Stimulated activated CD4-positive, alpha-beta T cell treated with anti-CD3 and anti-CD28 coated beads, Interleukin-2, amount 100 ng/mL, for 48 hours (primary cell): ENCODE measurements around the gene RAP1GDS1.
"Not testable (repeated sequence)": the region's sequence is repeated elsewhere in the genome, so short reads cannot be mapped to it uniquely, and the experiment has no call there.

Experiments
- DNase-seq, 2 donors: peaks; one replicate each; pipeline ENCODE4 v3.0.0-alpha.2; 2020

The RAP1GDS1 gene

DNA sequence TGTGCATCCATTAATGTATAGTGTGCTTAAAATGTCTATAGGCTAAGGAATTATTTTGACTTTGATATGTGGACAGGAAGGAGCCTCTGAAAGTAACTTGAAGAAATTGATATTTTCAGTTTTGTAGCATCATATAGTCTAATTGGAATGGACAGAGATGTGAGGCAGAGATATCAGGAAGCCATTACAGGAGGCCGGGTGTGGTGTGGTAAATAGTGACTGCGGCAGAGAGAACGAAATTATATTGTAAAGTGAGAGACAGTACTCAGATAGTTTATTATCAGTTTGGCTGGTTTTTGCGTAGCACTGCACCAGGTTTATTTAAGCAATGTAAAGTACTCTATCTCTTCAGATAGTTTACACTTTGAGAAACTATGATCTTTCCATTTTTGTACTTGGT is 98.5 kb downstream of the RAP1GDS1 start:
- DNase-seq = no peak

DNA sequence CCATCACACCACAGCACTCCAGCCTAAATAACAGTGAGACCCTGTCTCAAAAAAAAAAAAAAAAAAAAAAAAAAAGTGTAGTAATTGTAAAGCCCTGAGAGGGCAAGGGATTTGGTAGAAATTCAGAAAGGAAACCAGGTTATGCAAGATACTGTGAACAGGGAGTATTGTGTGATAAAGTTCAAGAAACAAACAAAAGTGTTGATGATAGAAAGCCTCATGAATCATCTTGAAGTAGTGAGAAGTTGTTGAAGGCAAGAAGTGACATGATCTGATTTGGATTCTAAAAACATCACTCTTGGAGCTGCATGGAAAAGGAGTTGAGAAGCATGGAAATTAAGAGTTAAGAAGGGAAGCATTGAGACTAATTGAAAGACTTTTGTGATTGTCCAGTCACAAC is 102.2 kb downstream of the RAP1GDS1 start:
- no peak for DNase-seq

DNA sequence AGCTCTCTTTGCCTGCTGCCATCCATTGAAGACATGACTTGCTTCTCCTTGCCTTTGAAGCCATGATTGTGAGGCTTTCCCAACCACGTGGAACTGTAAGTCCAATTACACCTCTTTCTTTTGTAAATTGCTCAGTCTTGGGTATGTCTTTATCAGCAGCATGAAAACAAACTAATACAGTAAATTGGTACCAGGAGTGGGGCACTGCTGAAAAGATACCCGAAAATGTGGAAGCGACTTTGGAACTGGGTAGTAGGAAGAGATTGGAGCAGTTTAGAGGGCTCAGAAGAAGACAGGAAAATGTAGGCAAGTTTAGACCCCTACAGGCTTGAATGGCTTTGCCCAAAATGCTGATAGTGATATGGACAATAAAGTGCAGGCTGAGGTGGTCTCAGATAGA is 105.1 kb downstream of the RAP1GDS1 start:
- DNase-seq = not testable (repeated sequence)

DNA sequence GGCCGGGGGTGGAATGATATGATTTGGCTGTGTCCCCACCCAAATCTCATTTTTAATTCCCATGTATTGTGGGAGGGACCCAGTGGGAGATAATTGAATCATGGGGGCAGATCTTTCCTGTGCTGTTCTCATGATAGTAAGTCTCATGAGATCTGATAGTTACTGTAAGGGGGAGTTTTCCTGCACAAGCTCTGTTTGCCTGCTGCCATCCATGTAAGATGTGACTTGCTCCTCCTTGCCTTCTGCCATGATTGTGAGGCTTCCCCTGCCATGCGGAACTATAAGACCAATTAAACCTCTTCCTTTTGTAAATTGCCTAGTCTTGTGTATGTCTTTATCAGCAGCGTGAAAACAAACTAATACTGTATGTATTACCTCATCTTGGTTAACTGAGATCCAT is 106.8 kb downstream of the RAP1GDS1 start:
- not testable (repeated sequence) for DNase-seq

DNA sequence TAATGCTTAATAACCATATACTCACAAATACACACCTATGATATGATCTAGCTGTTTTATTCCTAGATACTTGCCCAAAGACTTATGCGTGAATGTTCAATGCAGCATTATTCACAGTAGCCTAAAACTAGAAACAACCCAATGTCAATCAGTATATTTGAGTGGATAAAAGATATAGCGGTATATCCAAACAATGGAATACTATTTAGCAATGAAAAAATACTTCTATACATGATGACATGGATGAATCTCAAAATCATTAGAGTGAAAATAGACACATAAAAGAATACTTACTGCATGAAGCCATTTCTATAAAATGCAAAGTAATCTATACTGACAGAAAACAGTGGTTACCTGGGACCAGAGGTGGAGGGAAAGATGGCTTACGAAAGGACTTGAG is 108.1 kb downstream of the RAP1GDS1 start:
- DNase-seq = no peak

DNA sequence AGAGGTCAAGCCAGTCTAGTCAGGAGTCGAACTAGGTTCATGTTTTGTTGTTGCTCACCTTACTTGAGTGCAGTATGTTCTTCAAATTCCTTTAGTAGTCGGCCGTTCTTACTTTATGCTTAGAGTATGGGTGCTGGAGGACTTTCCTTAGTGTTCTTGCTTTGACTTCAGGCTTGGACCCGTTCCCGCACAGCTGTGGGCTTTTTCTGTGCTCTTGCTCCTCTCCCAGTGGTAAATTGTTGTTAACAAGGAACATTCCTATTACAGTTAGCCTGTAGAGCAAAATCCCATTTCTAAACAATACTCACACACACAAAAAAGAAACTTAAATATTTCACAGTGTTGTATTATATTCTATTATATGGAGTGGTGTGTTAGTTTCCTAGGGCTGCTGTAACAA is 113.5 kb downstream of the RAP1GDS1 start:
- no peak for DNase-seq

DNA sequence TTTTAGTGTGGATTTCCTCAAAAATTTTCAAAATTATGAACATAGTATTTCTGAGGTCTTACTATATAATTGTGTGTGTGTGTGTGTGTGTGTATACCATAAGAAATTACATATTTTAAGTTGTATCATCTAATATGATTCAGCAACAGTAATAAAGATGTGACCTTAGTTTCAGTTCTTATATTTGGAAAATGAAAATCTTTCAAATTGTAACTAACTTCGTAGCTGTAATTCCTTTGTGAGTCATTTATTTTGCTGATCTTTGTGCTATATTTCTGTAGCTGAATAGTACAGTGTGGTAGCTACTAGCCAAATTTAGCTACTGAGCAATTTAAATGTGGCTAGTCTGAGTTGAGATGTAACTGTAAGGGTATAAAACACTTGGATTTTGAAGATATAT is 116.4 kb downstream of the RAP1GDS1 start:
- no peak for DNase-seq

DNA sequence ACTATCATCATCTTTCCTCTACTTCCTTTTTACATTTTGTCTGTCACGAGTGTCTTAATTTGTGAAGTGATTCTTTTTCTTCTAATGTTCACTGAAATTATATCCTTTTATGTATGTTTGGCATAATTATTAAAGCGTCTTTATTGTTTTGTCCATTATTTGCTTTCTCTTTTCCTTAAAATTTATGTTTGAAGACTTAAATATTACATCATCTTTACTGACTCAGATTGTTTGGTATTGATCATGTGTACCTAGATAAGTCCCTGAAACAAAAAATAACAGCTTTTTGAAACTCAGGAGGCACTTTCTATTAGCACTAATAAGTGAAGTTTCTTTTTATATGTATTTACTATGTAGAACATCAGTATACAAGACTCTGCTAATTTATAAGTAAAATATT is 120.1 kb downstream of the RAP1GDS1 start:
- no peak for DNase-seq

DNA sequence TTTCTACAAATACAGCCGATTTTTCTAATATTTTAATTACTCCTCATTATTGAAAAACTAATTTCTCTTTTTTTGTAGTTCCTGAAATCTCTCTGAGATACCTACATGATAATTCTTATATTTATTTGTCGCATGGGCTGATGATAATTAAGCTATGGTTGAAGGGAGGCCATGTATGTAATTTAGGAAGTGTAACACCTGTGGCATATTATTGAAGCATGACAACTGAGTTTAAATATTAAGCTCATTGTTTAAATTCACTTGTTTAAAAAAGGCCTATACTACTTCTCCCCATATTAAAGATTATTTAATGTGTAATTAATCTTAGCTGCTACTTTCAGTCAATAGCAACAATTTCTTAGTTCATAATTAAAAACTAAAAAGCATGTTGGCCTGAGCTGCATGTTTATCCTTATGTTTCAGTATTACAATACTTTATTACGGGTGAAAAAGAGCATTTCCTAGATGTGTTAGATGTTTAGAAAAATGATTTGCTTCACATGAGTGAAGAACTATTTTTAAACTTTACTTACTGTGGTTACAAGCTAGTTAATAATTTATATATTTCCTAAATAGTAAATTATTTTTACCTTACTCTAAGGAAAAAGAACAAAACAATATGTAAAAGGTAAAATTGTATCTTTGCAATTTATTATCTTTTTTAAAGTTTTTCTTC is 122.4 kb downstream of the RAP1GDS1 start:
- no peak for DNase-seq

DNA sequence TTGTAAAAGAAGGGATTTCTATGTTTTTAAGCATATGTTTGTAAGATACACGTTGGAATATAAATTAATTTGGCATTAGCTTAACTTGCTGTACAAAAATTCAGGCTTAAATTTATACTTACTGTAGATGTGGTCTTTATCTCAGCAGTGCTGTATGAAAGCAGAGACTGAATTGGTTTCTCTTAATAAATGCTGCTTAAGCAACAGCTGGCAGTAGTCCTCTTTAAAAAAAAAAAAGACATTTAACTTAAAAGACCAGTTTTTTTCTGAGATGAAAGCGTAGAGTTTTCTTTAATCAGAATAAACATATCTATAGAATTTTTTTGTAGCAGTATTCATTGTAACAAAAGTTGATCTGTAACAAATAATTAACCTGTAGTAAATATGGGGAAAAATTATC is 124.6 kb downstream of the RAP1GDS1 start:
- no peak for DNase-seq

DNA sequence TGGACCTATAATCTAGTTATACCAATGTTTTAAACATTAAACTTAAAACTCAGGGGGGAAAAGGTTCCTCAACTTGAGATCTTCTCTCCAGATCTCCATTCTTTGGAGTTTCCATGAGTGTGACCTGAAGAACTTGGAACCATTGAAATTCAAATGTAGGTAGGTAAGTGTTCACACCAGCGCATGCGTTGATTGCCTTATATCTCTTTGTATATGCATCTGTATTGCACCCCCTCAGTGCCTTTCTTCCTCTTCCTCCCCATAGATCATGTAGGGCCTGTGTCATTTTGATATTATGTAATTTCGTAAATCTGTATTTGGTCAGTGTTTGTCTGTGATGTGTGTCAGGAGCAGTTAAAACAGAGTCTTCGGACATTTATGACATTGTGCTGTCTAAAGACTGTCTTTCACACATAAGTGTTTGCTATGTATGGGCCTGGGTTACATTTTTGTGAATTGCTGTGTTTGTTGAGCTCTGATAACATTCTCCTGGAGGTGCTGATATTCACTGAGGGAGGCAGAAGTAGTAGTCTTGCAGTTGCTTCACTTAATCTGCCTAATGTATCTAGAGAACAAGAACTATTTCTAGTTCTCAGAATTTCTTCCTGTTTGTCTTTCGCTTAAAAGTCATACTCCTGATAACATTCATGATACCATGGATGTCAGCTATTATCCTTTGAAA is 126.3 kb downstream of the RAP1GDS1 start:
- DNase-seq = no peak

DNA sequence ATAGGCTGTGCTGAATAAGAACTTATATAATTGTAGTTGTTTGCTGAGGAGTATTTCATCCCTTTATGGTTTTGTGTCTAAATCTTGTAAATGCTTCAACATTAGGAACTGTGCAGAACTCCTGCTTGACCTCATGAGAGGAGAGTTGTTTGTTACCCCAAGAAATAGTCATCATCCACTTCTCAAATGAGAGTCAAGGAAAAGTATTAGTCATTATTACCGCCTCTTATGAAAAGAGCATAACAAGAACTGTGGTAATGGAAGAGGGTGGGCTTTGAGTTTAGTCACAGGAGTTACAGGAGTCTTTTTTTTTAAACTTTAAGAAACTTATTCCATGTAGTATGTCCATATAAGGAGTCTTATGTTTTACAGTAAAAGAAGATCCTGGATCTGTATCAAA is 132.9 kb downstream of the RAP1GDS1 start:
- DNase-seq = no peak

DNA sequence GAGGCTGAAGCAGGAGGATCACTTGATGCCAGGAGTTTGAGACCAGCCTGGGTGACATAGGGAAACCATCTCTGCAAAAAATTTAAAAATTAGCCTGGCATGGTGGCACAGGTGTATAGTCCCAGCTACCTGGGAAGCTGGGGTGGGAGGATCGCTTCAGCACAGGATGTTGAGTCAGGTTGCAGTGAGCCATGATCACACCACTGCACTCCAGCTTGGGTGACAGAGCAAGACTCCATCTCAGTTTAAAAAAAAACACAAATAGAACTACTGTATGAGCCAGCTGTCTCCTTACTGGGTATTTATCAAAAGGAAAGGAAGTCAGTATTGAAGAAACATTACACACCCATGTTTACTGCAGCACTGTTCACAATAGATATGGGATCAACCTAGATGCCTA is 138.7 kb downstream of the RAP1GDS1 start:
- DNase-seq = no peak

DNA sequence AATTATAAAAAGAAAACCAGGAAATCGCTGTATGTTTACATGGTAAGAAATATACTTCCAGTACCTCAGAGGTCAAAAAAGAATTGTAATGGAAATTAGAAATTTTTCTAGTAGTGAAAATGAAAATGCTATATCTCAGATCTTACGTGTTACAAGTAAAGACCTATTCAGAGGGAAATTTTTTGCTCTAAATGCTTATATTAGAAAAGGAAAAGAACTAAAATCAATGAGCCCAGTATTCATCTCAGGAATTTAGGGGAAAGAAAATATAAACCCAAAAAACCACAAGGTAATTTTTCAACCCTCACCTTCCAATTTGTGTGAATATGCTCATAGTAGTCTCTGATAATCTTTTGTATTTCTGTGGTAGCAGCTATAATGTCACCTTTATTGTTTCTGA is 145.6 kb downstream of the RAP1GDS1 start:
- DNase-seq = no peak

DNA sequence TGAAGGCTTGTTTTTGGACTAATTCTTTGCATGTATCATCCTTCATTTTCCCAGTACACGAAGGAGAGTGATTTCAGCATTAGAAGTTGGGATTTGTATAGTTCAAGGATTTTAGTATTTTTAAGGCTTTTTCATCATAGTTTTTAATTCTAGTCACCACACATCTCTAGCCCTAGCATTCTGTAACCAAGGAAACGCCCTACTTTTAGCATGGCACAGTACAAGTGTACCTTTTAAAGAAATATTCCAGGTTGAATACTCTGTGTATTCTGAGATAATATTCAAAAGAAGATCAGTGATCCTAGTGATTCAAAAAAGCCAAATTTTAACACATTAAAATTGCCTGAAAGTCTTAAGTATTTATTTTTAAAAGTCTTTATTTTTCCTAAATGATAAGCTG is 150.5 kb downstream of the RAP1GDS1 start:
- no peak for DNase-seq

DNA sequence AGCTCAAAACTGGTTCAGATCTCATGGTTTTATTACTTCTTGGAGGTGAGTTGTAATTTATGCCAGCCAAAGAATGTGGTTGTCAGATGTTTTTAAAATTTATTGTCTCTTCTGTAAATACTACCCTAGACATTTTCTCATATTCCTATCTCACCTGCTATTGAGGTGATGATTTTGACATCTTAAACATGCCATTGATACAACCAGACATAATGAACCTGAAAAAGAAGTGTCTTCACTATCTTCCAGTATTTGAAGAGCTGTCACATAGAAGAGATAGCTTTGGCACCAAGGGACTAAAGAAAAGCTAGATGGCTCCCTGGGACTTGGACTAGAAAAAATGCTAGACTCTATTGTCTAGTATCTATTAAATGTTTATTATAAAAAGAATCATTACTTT is 155.7 kb downstream of the RAP1GDS1 start:
- no peak for DNase-seq

DNA sequence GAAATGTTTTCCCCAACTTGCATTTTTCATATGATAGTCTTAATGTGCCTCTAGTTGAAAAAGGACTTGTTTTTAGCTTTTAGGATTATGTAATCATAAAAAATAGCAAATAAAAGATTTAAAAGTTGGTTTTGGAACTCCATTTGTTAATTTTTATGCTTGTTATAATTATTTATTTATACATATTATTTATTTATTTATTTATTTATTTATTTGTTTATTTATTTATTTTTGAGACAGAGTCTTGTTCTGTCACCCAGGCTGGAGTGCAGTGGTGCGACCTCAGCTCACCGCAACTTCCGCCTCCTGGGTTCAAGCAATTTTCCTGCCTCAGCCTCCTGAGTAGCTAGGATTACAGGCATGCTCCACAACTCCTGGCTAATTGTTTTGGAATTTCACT is 159.0 kb downstream of the RAP1GDS1 start:
- DNase-seq = not testable (repeated sequence)

DNA sequence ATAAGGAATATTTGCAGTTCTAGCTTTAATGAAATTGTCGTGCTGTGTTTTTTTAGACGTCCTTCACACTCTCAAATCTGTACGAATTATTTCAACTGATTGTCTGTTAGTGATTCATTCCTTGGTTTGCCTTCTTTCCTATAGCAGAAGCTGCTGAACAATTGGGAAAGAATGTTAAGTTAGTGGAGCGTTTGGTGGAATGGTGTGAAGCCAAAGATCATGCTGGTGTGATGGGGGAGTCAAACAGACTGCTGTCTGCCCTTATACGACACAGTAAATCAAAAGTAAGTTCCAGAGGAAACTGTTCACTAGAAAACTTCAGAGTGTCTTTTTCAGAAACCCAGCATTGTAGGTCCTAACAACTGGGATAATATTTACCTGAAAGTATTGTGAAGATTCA is 159.9 kb downstream of the RAP1GDS1 start:
- DNase-seq = no peak

DNA sequence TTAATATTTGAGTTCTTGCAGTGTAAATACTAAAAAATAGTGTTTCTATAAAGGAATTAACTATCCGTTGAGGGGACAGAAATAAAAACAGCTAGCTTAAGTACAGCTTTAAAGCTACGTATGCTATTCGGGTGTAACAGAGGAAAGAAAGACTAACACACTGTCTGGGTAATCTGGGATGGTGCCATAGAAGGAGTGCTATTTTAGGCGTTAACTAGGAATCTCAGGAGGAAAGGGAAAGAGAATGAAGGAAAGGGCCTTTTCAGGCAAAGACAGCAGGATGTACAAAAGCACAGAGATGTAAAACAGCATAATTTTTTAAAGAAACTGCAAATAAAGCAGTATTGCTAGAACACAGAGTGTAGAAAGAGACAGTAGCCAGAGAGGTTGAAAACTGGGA is 161.8 kb downstream of the RAP1GDS1 start:
- no peak for DNase-seq

DNA sequence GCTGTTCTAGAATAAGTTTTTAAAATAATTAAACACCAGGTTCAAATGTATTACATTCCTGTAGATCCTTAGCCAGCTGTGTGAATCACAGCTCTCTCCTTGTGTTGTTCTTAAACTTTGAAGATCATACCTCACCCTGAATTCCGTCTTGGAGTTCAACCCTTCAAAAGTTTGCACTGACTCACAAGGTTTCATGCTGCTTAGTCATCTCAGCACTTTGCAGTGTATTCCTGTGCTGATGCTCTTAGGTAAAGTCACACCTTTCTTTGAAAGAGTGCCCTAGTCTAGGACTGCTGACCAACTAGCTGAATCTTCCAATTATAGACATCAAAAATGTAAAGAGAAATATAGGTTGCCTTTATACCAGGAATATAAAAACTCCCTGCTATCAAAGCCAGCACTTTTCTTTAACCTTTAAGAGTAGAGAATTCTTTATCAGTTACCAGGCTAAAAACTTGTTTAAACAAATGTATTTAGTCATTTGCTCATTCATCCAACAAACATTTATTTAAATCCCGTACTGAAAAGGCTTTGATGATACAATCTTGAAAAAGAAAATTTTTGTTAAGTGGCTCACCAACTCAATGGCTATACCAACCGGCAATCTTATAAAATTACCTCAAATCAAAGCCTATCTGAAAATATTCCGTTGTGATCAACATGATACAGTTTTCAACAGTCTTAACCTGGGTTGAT is 169.7 kb downstream of the RAP1GDS1 start:
- DNase-seq = no peak

DNA sequence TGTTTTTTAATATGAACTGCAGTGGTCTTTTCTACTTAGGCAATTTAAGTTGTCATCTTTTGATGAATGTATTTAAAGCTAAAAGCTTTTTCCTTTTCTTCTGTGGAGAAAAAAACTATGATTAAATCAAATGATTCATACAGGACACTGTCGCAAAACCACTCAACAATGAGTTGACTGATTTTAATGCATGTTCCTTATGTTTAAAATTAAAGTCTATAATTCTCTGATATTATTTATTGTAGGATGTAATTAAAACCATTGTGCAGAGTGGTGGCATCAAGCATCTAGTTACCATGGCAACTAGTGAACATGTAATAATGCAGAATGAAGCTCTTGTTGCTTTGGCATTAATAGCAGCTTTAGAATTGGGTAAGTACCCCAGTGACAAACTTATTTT is 172.5 kb downstream of the RAP1GDS1 start:
- DNase-seq = no peak

DNA sequence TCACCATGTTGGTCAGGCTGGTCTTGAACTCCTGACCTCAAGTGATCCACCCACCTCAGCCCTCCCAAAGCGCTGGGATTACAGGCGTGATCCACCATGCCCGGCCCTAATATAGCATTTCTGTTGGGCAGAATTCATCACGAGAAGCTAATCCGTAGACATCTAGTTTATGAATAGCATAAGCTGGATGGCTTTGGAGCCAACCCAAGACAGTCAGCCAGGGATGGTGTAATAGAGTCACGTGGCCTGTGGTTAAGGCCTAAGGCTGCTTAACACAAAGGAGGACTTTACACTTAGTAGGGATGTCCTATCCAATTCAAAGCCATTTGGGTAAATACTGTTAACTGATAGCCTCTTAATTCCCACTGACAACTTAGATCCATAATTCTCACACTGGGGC is 173.6 kb downstream of the RAP1GDS1 start:
- no peak for DNase-seq

DNA sequence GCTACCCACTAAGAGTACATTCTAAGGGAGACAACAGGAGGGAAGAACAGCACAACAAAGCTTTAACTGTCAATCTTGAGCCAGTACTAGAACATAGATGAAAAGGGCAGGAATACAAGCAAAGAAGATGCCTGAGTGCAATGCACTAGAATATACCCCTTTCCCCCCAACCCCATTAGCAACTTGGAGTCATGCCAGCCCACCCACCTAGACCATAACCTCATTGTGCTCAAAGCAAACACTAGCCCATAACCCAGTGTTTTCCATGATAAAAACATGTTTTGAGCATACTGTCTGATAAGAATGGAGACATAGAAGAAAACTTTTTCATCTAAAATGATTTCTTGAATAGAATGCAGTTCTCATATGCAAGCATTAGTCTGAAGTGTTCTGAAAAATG is 183.2 kb downstream of the RAP1GDS1 start:
- no peak for DNase-seq
